ENCODE results near the gene MSI2.

The MSI2 gene

GRCh38 chr17:57544834-57545463, 288.6 kb downstream of the MSI2 start:
- in situ Hi-C loops (cut with MboI; ENCODE audit: low sequenced_read_pairs), result no loop called here

GRCh38 chr17:57545731-57546342, 289.5 kb downstream of the MSI2 start:
- in situ Hi-C loops (cut with MboI; ENCODE audit: low sequenced_read_pairs), result no loop called here

GRCh38 chr17:57548421-57549410, 292.4 kb downstream of the MSI2 start:
- in situ Hi-C loops (cut with MboI; ENCODE audit: low sequenced_read_pairs), result no loop called here

GRCh38 chr17:57549468-57549867, 293.1 kb downstream of the MSI2 start:
- in situ Hi-C loops (cut with MboI; ENCODE audit: low sequenced_read_pairs), result no loop called here

DNA sequence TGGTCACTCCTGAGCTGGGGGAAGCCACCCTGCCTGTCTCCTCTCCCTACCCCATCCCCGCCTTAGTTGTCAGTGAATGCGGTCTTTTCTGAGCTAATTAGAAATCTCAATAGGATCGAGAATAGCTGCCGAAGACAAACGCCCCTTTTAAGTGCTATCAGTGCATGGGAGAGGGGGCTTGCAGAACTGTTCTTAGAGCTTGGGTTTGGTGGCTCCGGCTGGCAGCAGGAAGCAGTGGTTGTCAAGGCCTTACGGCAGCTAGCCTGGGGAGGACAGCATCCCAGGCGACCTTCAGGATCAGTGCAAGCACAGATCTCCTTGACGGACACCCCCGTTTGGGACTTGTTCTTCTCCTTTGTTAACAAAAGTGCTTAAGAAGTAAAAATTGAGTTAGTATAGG, 293.7 kb downstream of the MSI2 start:
- in situ Hi-C loops (cut with MboI; ENCODE audit: low sequenced_read_pairs), result no loop called here

GRCh38 chr17:57550668-57551315, 294.5 kb downstream of the MSI2 start:
- in situ Hi-C loops (cut with MboI; ENCODE audit: low sequenced_read_pairs), result no loop called here

DNA sequence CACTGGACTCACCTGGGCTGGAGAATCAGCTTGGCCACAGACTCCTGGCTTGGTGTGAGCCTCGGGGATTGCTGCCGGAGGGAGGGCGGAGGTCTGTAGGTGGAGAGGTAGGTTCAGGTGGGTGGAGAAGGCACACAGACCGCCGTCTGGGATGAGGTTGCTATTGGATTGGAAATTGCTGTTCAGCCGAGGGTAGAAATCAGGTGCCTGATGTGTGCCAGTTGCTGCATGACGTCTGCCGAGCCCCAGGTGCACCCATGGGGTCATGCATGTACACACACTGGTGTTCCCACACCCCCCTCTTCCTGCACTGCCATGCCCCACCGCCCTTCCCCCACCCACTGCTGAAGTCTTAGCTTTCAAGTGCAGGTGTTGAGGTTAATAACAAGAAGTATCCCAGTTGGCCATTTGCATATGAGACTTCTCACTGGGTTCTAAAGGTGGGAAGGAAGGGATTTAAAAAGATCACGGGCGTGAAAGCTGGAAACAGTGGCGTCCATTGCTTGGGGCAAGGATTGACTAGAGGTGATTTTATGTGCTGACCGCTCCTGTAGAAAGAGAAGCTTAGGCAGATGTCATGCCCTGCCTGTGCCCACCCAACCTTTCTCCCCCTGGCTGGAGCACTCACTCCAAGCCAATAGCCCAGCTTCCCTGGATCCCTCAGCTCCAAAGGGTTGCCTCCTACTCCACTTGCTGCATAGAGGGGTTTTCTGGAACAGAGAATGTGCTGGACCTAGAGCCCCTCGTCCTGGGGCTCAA, 295.2 kb downstream of the MSI2 start:
- in situ Hi-C loops (cut with MboI; ENCODE audit: low sequenced_read_pairs), result no loop called here

- in situ Hi-C loops (cut with MboI; ENCODE audit: low sequenced_read_pairs), result no loop called here
Measured at GRCh38 chr17:57552114-57552624, 295.8 kb downstream of the MSI2 start.

- in situ Hi-C loops (cut with MboI; ENCODE audit: low sequenced_read_pairs), result no loop called here
Measured at GRCh38 chr17:57553526-57553925, 297.2 kb downstream of the MSI2 start.

GRCh38 chr17:57553991-57554825, 297.9 kb downstream of the MSI2 start:
- in situ Hi-C loops (cut with MboI; ENCODE audit: low sequenced_read_pairs), result no loop called here

- in situ Hi-C loops (cut with MboI; ENCODE audit: low sequenced_read_pairs), result no loop called here
Measured at GRCh38 chr17:57554826-57555635, 298.7 kb downstream of the MSI2 start.

DNA sequence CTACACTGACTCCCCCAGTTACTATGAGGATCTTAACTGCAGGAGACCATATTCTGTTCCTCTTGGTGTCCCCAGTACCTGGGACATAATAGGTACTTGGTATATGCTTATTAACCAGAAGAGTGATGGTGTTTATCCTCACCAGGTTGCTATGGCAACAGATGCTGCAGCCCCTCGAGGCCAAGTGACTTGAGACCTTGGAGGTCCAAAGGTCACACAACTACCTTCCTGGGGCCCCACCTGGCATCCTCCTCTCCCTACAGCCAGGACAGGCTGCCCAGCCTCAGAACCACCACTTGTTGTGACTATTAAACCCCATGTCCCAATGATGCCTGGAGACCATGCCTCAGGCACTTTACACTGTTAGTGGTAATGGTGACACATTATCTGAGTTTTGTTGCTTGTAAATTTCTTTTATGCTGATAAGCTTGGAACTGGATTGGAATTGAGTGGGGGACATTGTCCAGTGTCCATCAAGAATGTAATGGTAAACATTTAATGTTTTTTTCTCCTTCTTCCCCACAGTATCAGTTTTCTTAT, 299.4 kb downstream of the MSI2 start:
- in situ Hi-C loops (cut with MboI; ENCODE audit: low sequenced_read_pairs), result no loop called here

DNA sequence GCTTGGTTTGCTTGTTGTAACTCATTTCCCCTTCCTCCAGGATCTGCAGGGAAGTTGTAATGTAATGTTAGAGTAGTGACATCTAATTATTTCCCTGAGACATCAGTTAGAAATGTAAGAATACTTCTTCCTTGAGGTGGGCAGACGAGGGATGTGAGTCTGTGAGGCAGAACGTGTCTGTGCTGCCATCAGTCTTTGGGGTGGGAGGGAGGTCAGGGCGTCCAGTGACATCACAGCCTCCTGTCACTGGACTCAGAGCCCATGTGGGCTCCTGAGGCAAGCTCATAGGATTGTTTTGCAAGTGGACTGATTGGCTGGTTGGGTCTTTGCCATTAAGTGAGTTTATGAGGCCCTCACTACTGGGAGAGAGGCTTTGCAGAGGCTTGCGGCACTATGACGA, 300.0 kb downstream of the MSI2 start:
- in situ Hi-C loops (cut with MboI; ENCODE audit: low sequenced_read_pairs), result no loop called here

DNA sequence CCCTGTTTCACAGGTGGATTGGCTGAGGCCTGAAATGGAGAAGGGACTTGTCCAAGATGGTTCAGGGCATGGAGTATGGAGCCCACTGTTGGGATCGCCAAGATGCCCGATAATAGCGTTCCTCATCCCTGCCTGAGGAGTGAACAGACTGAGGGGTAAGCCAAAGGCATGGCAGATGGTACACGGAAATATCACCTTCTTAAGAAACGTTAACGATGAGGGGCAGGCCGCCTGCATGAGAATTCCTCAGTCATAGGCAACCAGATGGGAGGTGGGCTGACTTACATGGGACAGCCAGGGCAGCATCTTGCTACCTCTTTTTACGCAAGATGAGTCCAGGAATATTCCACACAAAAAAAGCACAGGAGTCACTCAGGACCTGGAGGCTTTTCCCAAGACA, 300.7 kb downstream of the MSI2 start:
- in situ Hi-C loops (cut with MboI; ENCODE audit: low sequenced_read_pairs), result no loop called here

DNA sequence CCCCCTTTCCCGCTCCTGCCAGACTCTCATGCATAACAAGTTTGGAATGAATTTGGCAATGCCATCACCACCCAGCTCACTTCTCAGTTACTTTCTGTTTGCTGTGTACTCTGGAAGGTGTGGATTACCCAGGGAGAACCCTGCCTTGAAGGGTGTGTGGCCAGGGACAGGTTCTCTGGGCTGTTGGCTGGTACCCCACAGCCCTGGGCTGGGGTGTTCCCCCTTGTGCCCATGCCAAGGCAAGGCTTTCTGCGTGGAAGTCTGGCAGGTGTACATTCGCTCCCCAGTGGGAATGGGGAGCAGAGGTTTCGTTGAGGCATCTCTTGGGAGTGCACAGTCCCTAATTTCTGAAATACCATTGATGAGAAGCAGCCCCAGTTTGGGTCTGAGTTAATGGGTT, 301.1 kb downstream of the MSI2 start:
- in situ Hi-C loops (cut with MboI; ENCODE audit: low sequenced_read_pairs), result no loop called here

DNA sequence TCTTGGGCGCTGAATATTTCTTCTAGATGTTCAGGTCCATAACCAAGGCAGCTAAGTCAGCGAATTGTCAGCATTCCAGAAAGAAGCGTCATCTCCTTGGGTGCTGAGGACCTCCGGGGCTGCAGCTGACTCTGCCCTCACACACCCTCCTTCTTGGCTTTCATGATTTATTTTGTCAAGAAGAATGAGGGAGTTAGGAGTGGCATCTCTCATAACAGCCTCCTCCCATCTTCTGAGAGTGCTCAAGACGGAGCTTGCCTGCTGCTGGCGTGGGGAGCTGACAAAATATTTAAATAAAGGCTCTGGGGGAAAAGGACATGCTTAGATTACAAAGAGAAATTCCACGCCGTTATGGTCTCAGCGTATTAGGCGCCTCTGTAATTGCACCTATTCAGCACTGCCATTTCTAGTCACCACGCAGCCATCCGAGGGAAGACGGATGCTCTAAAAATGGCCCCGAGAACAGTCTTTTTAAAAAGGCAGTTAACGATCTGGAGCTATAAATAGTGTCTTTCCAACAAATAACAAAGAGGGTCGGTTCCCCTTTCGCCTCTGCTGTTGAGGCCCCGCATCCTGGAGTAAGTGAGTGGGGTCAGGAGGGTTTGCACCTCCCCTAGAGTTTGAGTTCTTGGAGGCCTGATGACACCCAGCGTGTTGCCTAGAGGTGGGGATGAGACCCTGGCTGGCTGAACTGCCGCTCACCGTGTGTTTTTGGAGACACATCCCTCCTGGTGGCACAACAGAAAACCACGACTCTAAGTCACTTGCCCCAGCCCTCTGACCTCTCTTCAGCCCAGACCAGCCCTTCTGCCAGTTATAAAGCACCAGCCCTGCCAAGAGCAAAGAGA, 301.7 kb downstream of the MSI2 start:
- in situ Hi-C loops (cut with MboI; ENCODE audit: low sequenced_read_pairs), result no loop called here

DNA sequence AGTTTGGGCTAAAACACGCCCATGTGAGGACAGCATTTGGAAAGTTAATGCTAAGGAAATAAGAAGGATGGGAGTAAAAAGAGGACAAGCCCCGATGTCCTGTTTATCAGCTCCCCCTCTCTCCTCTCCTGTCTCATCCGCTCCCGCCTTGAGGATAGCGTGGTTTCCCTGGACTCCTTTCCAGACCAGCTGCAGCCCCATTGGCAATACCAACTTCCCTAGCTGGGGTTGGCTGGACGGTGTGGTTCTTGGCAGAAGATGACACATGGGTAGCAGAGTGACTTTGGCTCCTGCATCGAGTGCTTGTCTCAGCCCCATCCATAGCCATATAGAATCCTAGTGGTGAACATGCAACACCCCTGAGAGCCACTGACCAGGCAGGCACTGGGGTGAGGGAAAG, 302.9 kb downstream of the MSI2 start:
- in situ Hi-C loops (cut with MboI; ENCODE audit: low sequenced_read_pairs), result no loop called here

Data from HL-60/S4 treated with retinoic acid at 250 ng/mL for 4 days and 3 days (cell line).